IMR-90 (cell line): ENCODE results near the gene GBF1. TPM values are rescaled to one million over a fixed set of nuclear protein-coding genes. Genes with fewer than 3 reads are reported as not detected.

ENCODE experiments used
- ATAC-seq: fragments of 200-7000 bp; cut with Tn5 transposase; 2 replicates; pipeline ENCODE4 v1.9.1; 2020; ENCODE audit warnings: low read depth, mild to moderate bottlenecking, moderate library complexity
- BruUV-seq: library from RNA; stranded (reverse); fragments of 400-500 nt; replicated peaks from 2 replicates; lab custom pipeline; 2021; lab: Mats Ljungman, UMichigan
- CTCF ChIA-PET: fragments of 300-600 bp; formaldehyde crosslinking; extraction: SDS; loops from one replicate; lab custom pipeline; 2021; ENCODE audit warnings: antibody characterized with exemption; lab: Yijun Ruan, JAX
- POLR2A ChIA-PET: fragments of 300-600 bp; sonication (Branson Sonifier 250); formaldehyde crosslinking; loops from one replicate; lab custom pipeline; 2022; ENCODE audit warnings: antibody characterized with exemption; ENCODE audit not compliant: unreplicated experiment; lab: Charles Lee
- DNase-seq: peaks from one replicate; pipeline ENCODE4 v3.0.0; 2013
- H2AFZ ChIP-seq: replicated peaks from 2 replicates; pipeline ENCODE3; 2013; ENCODE audit warnings: low read length, mild to moderate bottlenecking; ENCODE audit not compliant: poor library complexity
- H2AK5ac ChIP-seq: 2 replicates; pipeline ENCODE4 v1.6.1; 2013; ENCODE audit warnings: low read depth, low read length, inconsistent platforms
- H2AK9ac ChIP-seq: replicated peaks from 2 replicates; pipeline ENCODE3; 2013; ENCODE audit warnings: mild to moderate bottlenecking, low read depth, low read length, moderate library complexity; ENCODE audit not compliant: poor library complexity
- H2BK120ac ChIP-seq: 2 replicates; pipeline ENCODE4 v1.6.1; 2013; ENCODE audit warnings: low read depth, low read length, inconsistent platforms
- H2BK15ac ChIP-seq: 3 replicates; pipeline ENCODE4 v1.6.1; 2013; ENCODE audit warnings: low read depth, low read length, inconsistent platforms
- H2BK20ac ChIP-seq: 2 replicates; pipeline ENCODE4 v1.6.1; 2013; ENCODE audit warnings: low read depth, mild to moderate bottlenecking, inconsistent platforms, low read length, moderate library complexity
- H2BK5ac ChIP-seq: 2 replicates; pipeline ENCODE4 v1.6.1; 2013; ENCODE audit warnings: mild to moderate bottlenecking, low read depth, low read length, inconsistent platforms; ENCODE audit not compliant: poor library complexity, severe bottlenecking
- H3K14ac ChIP-seq: replicated peaks from 2 replicates; pipeline ENCODE4 v1.6.1; 2013; ENCODE audit warnings: low read depth, low read length, inconsistent platforms
- H3K18ac ChIP-seq: 2 replicates; pipeline ENCODE4 v1.6.1; 2013; ENCODE audit warnings: low read depth, low read length, control low read depth
- H3K23ac ChIP-seq: 2 replicates; pipeline ENCODE4 v1.6.1; 2013; ENCODE audit warnings: low read depth, low read length, inconsistent platforms
- H3K27ac ChIP-seq: 2 replicates; pipeline ENCODE4 v1.5.1; 2013; ENCODE audit warnings: mild to moderate bottlenecking, control low read depth, low read length; ENCODE audit not compliant: insufficient read depth
- H3K27me3 ChIP-seq: 2 replicates; pipeline ENCODE4 v1.6.1; 2013; ENCODE audit warnings: low read length; ENCODE audit not compliant: control insufficient read depth, insufficient read depth
- H3K36me3 ChIP-seq: 2 replicates; pipeline ENCODE4 v1.6.1; 2013; ENCODE audit warnings: low read length, mixed read lengths; ENCODE audit not compliant: control insufficient read depth, insufficient read depth
- H3K4ac ChIP-seq: 2 replicates; pipeline ENCODE4 v1.6.1; 2013; ENCODE audit warnings: low read depth, low read length, inconsistent platforms
- H3K4me1 ChIP-seq: 2 replicates; pipeline ENCODE4 v1.6.1; 2013; ENCODE audit warnings: low read length, mixed read lengths; ENCODE audit not compliant: control insufficient read depth, insufficient read depth
- H3K4me2 ChIP-seq: 2 replicates; pipeline ENCODE4 v1.6.1; 2013; ENCODE audit warnings: low read depth, mild to moderate bottlenecking, control low read depth, low read length, moderate library complexity
- H3K4me3 ChIP-seq: 2 replicates; pipeline ENCODE4 v1.5.1; 2013; ENCODE audit warnings: low read depth, mild to moderate bottlenecking, control low read depth, low read length, moderate library complexity; ENCODE audit not compliant: insufficient read depth
- H3K56ac ChIP-seq: 2 replicates; pipeline ENCODE4 v1.6.1; 2013; ENCODE audit warnings: low read length, inconsistent platforms; ENCODE audit not compliant: insufficient read depth; ENCODE audit errors: extremely low read depth
- H3K79me1 ChIP-seq, 2 experiments: 2 replicates each; pipeline ENCODE4 v1.6.1; 2013; ENCODE audit warnings: low read length in 2 of 2, inconsistent platforms in 1 of 2, low read depth in 1 of 2
- H3K9ac ChIP-seq: 2 replicates; pipeline ENCODE4 v1.6.1; 2013; ENCODE audit warnings: low read depth, low read length, control low read depth
- H3K9me1 ChIP-seq: 2 replicates; pipeline ENCODE4 v1.6.1; 2013; ENCODE audit warnings: low read length, inconsistent platforms; ENCODE audit not compliant: insufficient read depth
- H3K9me3 ChIP-seq: 2 replicates; pipeline ENCODE4 v1.6.1; 2013; ENCODE audit warnings: low read length; ENCODE audit not compliant: control insufficient read depth, insufficient read depth
- H4K20me1 ChIP-seq: 2 replicates; pipeline ENCODE4 v1.6.1; 2013; ENCODE audit warnings: low read length, inconsistent platforms; ENCODE audit not compliant: insufficient read depth
- H4K5ac ChIP-seq: 2 replicates; pipeline ENCODE4 v1.6.1; 2013; ENCODE audit warnings: mild to moderate bottlenecking, low read depth, low read length, control low read depth
- H4K8ac ChIP-seq, 2 experiments: 2 replicates each; pipeline ENCODE4 v1.6.1; 2013; ENCODE audit warnings: low read depth in 2 of 2, low read length in 2 of 2, control low read depth in 1 of 2, inconsistent platforms in 1 of 2
- H4K91ac ChIP-seq: 2 replicates; pipeline ENCODE4 v1.6.1; 2013; ENCODE audit warnings: low read depth, low read length, inconsistent platforms; ENCODE audit not compliant: insufficient read depth
- CEBPB ChIP-seq: IDR thresholded peaks from 2 replicates; pipeline ENCODE4 v1.6.1; 2012; ENCODE audit warnings: low read depth, low read length, improper control_type of control experiment
- FOS ChIP-seq: fragments of 150-350 bp; IDR thresholded peaks from 2 replicates; pipeline ENCODE4 v1.6.1; 2016; ENCODE audit warnings: low read depth, low read length
- MXI1 ChIP-seq: IDR thresholded peaks from 2 replicates; pipeline ENCODE4 v1.6.1; 2012; ENCODE audit warnings: low read depth, mild to moderate bottlenecking, low read length, moderate library complexity, borderline replicate concordance
- RCOR1 ChIP-seq: IDR thresholded peaks from 2 replicates; pipeline ENCODE4 v1.6.1; 2012; ENCODE audit warnings: mild to moderate bottlenecking, low read length, improper control_type of control experiment; ENCODE audit not compliant: insufficient replicate concordance
- RFX5 ChIP-seq: IDR thresholded peaks from 2 replicates; pipeline ENCODE4 v1.8.0; 2012; ENCODE audit warnings: low read depth, mild to moderate bottlenecking, low read length, moderate library complexity
- WGBS, 2 experiments: methylation state at CpG; one replicate each; pipeline versions ENCODE4 v1.1.5 to v1.1.7; 2013; ENCODE audit warnings: missing lambda C conversion rate in 2 of 2; ENCODE audit not compliant: insufficient read length in 1 of 2; ENCODE audit errors: extremely low coverage in 2 of 2; 5-methylcytosine and 5-hydroxymethylcytosine counted together
- dilution Hi-C: fragments of 300-500 bp; cut with HindIII; formaldehyde crosslinking; loops from one replicate; pipeline ENCODE4 v1.14.3; 2018; ENCODE audit warnings: low sequenced_read_pairs; ENCODE audit not compliant: unreplicated experiment
- in situ Hi-C: fragments of 300-500 bp; cut with MboI; formaldehyde crosslinking; loops from 3 replicates; pipeline ENCODE4 v1.14.3; 2019; ENCODE audit warnings: low sequenced_read_pairs, inconsistent platforms, mixed read lengths
- intact Hi-C: fragments of 100-400 bp; cut with micrococcal nuclease; formaldehyde crosslinking; loops from 2 replicates; pipeline ENCODE4 v1.10.0; 2022
- polyA plus RNA-seq, 3 experiments: library from polyadenylated mRNA; depleted of rRNA; stranded (reverse); fragments of >200 nt; gene quantifications; 2 replicates each; pipeline ENCODE4 v1.2.3, GENCODE V29; 2012; ENCODE audit warnings: low replicate concordance in 1 of 3
- total RNA-seq: library from RNA; depleted of rRNA; stranded (reverse); fragments of >200 nt; gene quantifications from 2 replicates; pipeline ENCODE4 v1.2.3, GENCODE V29; 2012
- TF ChIP-seq, protein P1 (sequence below): fragments of 150-350 bp; IDR thresholded peaks from 2 replicates; pipeline ENCODE4 v1.6.1; 2016; ENCODE audit warnings: low read depth, mild to moderate bottlenecking, low read length, moderate library complexity, borderline replicate concordance
- TF ChIP-seq, protein P2 (sequence below): fragments of 150-350 bp; IDR thresholded peaks from 2 replicates; pipeline ENCODE4 v1.6.1; 2017; ENCODE audit warnings: mild to moderate bottlenecking, antibody characterized with exemption, low read length, low read depth

GBF1 gene
- total and polyA plus RNA-seq, 2 of the 4 experiments (the other 2 are of a cell fraction): 38.7 to 40.1 TPM

DNA sequence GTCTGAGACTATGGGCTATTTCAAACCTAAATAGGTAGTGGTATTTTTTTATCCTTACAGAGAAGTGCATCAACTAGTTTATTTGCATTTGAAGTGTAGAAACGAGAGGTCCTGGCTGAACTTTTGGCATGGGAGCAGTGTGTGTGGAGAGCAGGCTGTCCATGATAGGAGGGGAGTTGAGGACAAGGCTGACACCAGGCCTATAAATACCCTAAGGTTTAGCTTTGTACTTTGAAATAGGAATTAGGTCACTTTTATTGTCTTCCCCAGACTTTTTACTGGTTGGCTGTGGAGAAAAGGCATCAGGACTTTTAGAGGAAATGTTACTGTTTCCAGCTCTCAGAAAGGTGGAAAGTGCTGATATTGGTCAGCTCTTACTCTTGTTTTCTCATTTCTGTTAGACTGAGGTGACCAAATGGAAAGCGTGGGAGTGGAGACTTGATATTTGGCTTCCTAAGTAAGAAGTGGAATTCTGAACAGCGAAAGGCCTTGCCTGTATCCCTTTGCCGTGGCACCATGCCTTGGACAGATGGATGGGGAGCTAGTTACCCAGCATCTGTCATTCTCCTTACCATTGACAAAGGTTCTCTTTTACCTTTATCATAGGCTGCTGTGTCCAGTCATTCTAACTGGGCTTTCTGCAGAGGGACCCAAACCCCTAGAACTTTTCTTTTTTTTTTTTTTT, 46.0 kb downstream of the GBF1 start:
- no peak for DNase-seq
- H4K91ac ChIP-seq: no peak overlapping the region
- H3K23ac ChIP-seq: no peak overlapping the region
- dilution Hi-C loops (no loop called here), in situ Hi-C loops (no loop called here), intact Hi-C loops (no loop called here)
- no peak for ATAC-seq
- H3K4me1 ChIP-seq: no peaks in the 10 kb centered on the region
- no TSS peak for BruUV-seq
- H3K4ac ChIP-seq: no peak overlapping the region
- H2BK20ac ChIP-seq: no peak overlapping the region
- no peak overlapping the region for H2AK5ac ChIP-seq
- H4K20me1 ChIP-seq: peaks cover 47% of the 10 kb centered on the region
- H3K79me1 ChIP-seq: peaks cover 35 to 69% of the 10 kb centered on the region in 2 experiments
- H3K9me3 ChIP-seq: no peaks in the 10 kb centered on the region
- WGBS, 2 experiments: no CpG with 5 or more reads among the region's 4 CpGs
- POLR2A ChIA-PET: no interaction called here
- H3K14ac ChIP-seq: no peak overlapping the region
- H3K4me3 ChIP-seq: no peak overlapping the region
- no peak overlapping the region for H3K4me2 ChIP-seq
- H3K27me3 ChIP-seq: no peaks in the 10 kb centered on the region
- no peak overlapping the region for H3K18ac ChIP-seq
- no peak overlapping the region for H3K56ac ChIP-seq
- no peak overlapping the region for H2BK5ac ChIP-seq
- no peak overlapping the region for H4K5ac ChIP-seq
- no peak overlapping the region for H3K27ac ChIP-seq
- H2AFZ ChIP-seq: no peak overlapping the region
- H3K36me3 ChIP-seq: no peaks in the 10 kb centered on the region
- peaks cover 3% of the 10 kb centered on the region for H3K9me1 ChIP-seq
- H4K8ac ChIP-seq: no peak overlapping the region
- H2BK120ac ChIP-seq: no peak overlapping the region
- no peak overlapping the region for H2BK15ac ChIP-seq
- H2AK9ac ChIP-seq: no peak overlapping the region
- TF ChIP-seq RFX5 (no peak), CEBPB (no peak), RCOR1 (no peak), MXI1 (no peak), FOS (no peak)
- TF ChIP-seq, protein P1, sequence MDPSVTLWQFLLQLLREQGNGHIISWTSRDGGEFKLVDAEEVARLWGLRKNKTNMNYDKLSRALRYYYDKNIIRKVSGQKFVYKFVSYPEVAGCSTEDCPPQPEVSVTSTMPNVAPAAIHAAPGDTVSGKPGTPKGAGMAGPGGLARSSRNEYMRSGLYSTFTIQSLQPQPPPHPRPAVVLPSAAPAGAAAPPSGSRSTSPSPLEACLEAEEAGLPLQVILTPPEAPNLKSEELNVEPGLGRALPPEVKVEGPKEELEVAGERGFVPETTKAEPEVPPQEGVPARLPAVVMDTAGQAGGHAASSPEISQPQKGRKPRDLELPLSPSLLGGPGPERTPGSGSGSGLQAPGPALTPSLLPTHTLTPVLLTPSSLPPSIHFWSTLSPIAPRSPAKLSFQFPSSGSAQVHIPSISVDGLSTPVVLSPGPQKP: no peak
- TF ChIP-seq, protein P2, sequence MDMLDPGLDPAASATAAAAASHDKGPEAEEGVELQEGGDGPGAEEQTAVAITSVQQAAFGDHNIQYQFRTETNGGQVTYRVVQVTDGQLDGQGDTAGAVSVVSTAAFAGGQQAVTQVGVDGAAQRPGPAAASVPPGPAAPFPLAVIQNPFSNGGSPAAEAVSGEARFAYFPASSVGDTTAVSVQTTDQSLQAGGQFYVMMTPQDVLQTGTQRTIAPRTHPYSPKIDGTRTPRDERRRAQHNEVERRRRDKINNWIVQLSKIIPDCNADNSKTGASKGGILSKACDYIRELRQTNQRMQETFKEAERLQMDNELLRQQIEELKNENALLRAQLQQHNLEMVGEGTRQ: no peak
- CTCF ChIA-PET: interaction anchor here (1.5 kb wide), 1 partner anchor 9 kb away, joined by 3 read pairs; no protein-coding TSS in a partner anchor
- H3K9ac ChIP-seq: no peak overlapping the region
